Measurements from ENCODE around the gene TRMT2A. TPM values are rescaled to one million over a fixed set of nuclear protein-coding genes. Genes with fewer than 3 reads are reported as not detected.
A peak's percentile ranks its signal among the peaks of the same experiment; 100 is the strongest.

TRMT2A gene
- total RNA-seq, 1 donor from 2014 or later: 37.9 TPM

GRCh38 chr22:20133930-20134549 is 17.0 kb upstream of the TRMT2A start:
- FAIRE-seq (no peak), DNase-seq (ENCODE audit: low read depth) (no peak)
- TF ChIP-seq, protein P1, sequence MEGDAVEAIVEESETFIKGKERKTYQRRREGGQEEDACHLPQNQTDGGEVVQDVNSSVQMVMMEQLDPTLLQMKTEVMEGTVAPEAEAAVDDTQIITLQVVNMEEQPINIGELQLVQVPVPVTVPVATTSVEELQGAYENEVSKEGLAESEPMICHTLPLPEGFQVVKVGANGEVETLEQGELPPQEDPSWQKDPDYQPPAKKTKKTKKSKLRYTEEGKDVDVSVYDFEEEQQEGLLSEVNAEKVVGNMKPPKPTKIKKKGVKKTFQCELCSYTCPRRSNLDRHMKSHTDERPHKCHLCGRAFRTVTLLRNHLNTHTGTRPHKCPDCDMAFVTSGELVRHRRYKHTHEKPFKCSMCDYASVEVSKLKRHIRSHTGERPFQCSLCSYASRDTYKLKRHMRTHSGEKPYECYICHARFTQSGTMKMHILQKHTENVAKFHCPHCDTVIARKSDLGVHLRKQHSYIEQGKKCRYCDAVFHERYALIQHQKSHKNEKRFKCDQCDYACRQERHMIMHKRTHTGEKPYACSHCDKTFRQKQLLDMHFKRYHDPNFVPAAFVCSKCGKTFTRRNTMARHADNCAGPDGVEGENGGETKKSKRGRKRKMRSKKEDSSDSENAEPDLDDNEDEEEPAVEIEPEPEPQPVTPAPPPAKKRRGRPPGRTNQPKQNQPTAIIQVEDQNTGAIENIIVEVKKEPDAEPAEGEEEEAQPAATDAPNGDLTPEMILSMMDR (IDR thresholded peaks at IDR 0.05; ENCODE audit: insufficient read depth, low read length, severe bottlenecking): no peak
- H3K4me3 ChIP-seq (ENCODE audit: low read depth, low read length): no peak overlapping the region
- H3K27me3 ChIP-seq (ENCODE audit: control insufficient read depth, insufficient read depth, low read length): no peaks in the 10 kb centered on the region
- no peaks in the 10 kb centered on the region for H3K36me3 ChIP-seq (ENCODE audit: control insufficient read depth, insufficient read depth, low read length)

GRCh38 chr22:20132686-20133246 is 15.7 kb upstream of the TRMT2A start:
- TF ChIP-seq, protein P1 (IDR thresholded peaks at IDR 0.05; ENCODE audit: insufficient read depth, low read length, severe bottlenecking): no peak
- Histone ChIP-seq H3K27me3 (ENCODE audit: control insufficient read depth, insufficient read depth, low read length) (no peaks in the 10 kb centered on the region), H3K36me3 (ENCODE audit: control insufficient read depth, insufficient read depth, low read length) (no peaks in the 10 kb centered on the region), H3K4me3 (ENCODE audit: low read depth, low read length) (peak overlapping the region; percentile 75)
- FAIRE-seq (no peak), DNase-seq (ENCODE audit: low read depth) (no peak)

DNA sequence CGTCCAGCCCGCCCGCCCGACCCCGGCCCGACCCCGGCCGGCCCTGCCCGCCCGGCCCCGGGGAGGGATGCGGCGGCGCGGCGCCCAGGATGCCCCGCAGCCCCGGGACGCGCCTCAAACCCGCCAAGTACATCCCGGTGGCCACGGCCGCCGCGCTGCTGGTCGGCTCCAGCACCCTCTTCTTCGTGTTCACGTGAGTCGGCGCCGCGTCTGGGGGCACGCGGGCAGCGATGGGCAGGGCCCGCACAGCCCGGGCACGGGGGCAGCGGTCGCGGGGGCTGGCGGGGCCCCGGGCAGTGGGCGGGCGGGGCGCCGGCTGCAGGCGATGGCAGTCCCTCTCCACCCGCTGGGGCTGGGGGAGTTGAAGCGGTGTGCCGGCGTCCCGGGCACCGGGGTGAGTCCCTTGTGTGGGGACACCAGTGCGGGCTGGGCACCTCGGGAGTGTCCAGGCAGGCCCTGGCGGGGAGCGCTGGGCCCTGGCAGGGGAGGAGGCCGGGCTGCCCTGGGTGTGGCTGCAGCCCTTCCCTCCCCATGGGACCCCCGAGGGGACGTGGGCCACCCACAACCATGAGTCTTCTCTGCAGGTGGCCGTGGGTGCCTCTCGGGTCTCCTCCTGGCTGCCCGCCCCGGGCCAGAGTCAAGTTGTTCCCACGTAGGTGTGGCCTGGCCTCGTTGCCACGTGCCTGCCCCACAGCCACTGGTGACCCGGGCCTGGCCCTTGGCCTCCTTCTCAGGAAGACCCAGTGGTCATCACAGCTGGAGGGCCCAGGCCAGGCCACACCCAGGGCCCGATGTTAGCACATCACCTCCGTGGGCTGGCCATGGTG is 15.0 kb upstream of the TRMT2A start:
- FAIRE-seq: no peak

GRCh38 chr22:20131597-20131858 is 14.5 kb upstream of the TRMT2A start, which contains the start of gene ZDHHC8:
ZDHHC8 (plus strand) TSS chr22:20131804; CDS start chr22:20131948, 144 bp downstream.
- FAIRE-seq (no peak), DNase-seq (ENCODE audit: low read depth) (no peak)
- TF ChIP-seq, protein P1 (IDR thresholded peaks at IDR 0.05; ENCODE audit: insufficient read depth, low read length, severe bottlenecking): no peak
- no peaks in the 10 kb centered on the region for H3K27me3 ChIP-seq (ENCODE audit: control insufficient read depth, insufficient read depth, low read length)
- peaks cover 4% of the 10 kb centered on the region for H3K36me3 ChIP-seq (ENCODE audit: control insufficient read depth, insufficient read depth, low read length)
- peak within 1 kb of the TSS; percentile 75 for H3K4me3 ChIP-seq (ENCODE audit: low read depth, low read length)

More for the DNA sequence above, 15.0 kb upstream of the TRMT2A start:
- no peak for DNase-seq (ENCODE audit: low read depth)
- Histone ChIP-seq H3K4me3 (ENCODE audit: low read depth, low read length) (peak overlapping the region; percentile 75), H3K27me3 (ENCODE audit: control insufficient read depth, insufficient read depth, low read length) (no peaks in the 10 kb centered on the region), H3K36me3 (ENCODE audit: control insufficient read depth, insufficient read depth, low read length) (peaks cover 4% of the 10 kb centered on the region)
- TF ChIP-seq, protein P1 (IDR thresholded peaks at IDR 0.05; ENCODE audit: insufficient read depth, low read length, severe bottlenecking): no peak

- no peaks in the 10 kb centered on the region for H3K27me3 ChIP-seq (ENCODE audit: control insufficient read depth, insufficient read depth, low read length)
- DNase-seq (ENCODE audit: low read depth) (peak; percentile 33), FAIRE-seq (no peak)
- TF ChIP-seq, protein P1 (IDR thresholded peaks at IDR 0.05; ENCODE audit: insufficient read depth, low read length, severe bottlenecking): no peak
- peaks cover 5% of the 10 kb centered on the region for H3K36me3 ChIP-seq (ENCODE audit: control insufficient read depth, insufficient read depth, low read length)
- H3K4me3 ChIP-seq (ENCODE audit: low read depth, low read length): peak overlapping the region; percentile 75
These were observed 13.9 kb upstream of the TRMT2A start for GRCh38 chr22:20130731-20131596.
